Neuronal stem cell (in vitro differentiated cells): Measurements from ENCODE around the gene EPGN. TPM values are rescaled to one million over a fixed set of nuclear protein-coding genes. Genes with fewer than 3 reads are reported as not detected.

Source experiments
- DNase-seq: peaks from one replicate; pipeline ENCODE4 v3.0.0-alpha.2; 2013; ENCODE audit warnings: low spot score
- H2AFZ ChIP-seq: one replicate; pipeline ENCODE4 v1.6.1; 2013; ENCODE audit warnings: mild to moderate bottlenecking, low read length, inconsistent platforms
- H2AK5ac ChIP-seq: 2 replicates; pipeline ENCODE4 v1.6.1; 2013; ENCODE audit warnings: low read depth, mild to moderate bottlenecking, inconsistent platforms, low read length, moderate library complexity, mixed read lengths
- H2BK120ac ChIP-seq: 2 replicates; pipeline ENCODE4 v1.6.1; 2013; ENCODE audit warnings: low read depth, mild to moderate bottlenecking, inconsistent platforms, low read length, moderate library complexity, mixed read lengths
- H2BK12ac ChIP-seq: one replicate; pipeline ENCODE4 v1.6.1; 2013; ENCODE audit warnings: low read length, inconsistent platforms
- H2BK15ac ChIP-seq: 2 replicates; pipeline ENCODE4 v1.6.1; 2013; ENCODE audit warnings: mild to moderate bottlenecking, low read length, inconsistent platforms, mixed read lengths
- H2BK5ac ChIP-seq: one replicate; pipeline ENCODE4 v1.6.1; 2013; ENCODE audit warnings: inconsistent platforms, mild to moderate bottlenecking, low read length, moderate library complexity
- H3K14ac ChIP-seq: one replicate; pipeline ENCODE4 v1.6.1; 2013; ENCODE audit warnings: low read length, inconsistent platforms
- H3K18ac ChIP-seq: 2 replicates; pipeline ENCODE4 v1.6.1; 2013; ENCODE audit warnings: low read length, inconsistent platforms
- H3K23ac ChIP-seq: 2 replicates; pipeline ENCODE4 v1.6.1; 2013; ENCODE audit warnings: low read depth, mild to moderate bottlenecking, mixed read lengths, low read length, inconsistent platforms; ENCODE audit not compliant: poor library complexity
- H3K27ac ChIP-seq: replicated peaks from 3 replicates; pipeline ENCODE4 v1.5.1; 2013; ENCODE audit warnings: low read length, inconsistent platforms
- H3K27me3 ChIP-seq, 3 experiments: 2 replicates each; pipeline ENCODE4 v1.6.1; 2013; ENCODE audit warnings: low read length in 3 of 3, mild to moderate bottlenecking in 2 of 3, inconsistent platforms in 1 of 3, low read depth in 1 of 3, mixed read lengths in 1 of 3, moderate library complexity in 1 of 3; ENCODE audit not compliant: control insufficient read depth in 3 of 3, insufficient read depth in 3 of 3
- H3K36me3 ChIP-seq, 2 donors: replicated peaks in 1 of 2; 2 replicates each; pipeline ENCODE4 v1.6.1; 2013; ENCODE audit warnings: low read length in 2 of 2; ENCODE audit not compliant: control insufficient read depth in 2 of 2, insufficient read depth in 2 of 2
- H3K4ac ChIP-seq: 2 replicates; pipeline ENCODE4 v1.6.1; 2013; ENCODE audit warnings: inconsistent platforms, mild to moderate bottlenecking, low read length, moderate library complexity
- H3K4me1 ChIP-seq, 2 donors: 1 replicate in 1 of 2; 2 replicates in 1 of 2; pipeline ENCODE4 v1.6.1; 2013; ENCODE audit warnings: low read length in 2 of 2, low read depth in 1 of 2; ENCODE audit not compliant: control insufficient read depth in 2 of 2, insufficient read depth in 1 of 2
- H3K4me2 ChIP-seq: one replicate; pipeline ENCODE4 v1.6.1; 2013; ENCODE audit warnings: mild to moderate bottlenecking, low read length, inconsistent platforms; ENCODE audit not compliant: insufficient read depth, poor library complexity, severe bottlenecking
- H3K4me3 ChIP-seq, 2 donors: 2 replicates each; pipeline ENCODE4 v1.5.1; 2013; ENCODE audit warnings: low read length in 2 of 2, mild to moderate bottlenecking in 2 of 2, inconsistent platforms in 1 of 2, moderate library complexity in 1 of 2
- H3K79me1 ChIP-seq: one replicate; pipeline ENCODE4 v1.6.1; 2013; ENCODE audit warnings: low read depth, mild to moderate bottlenecking, inconsistent platforms, low read length, moderate library complexity
- H3K9ac ChIP-seq: one replicate; pipeline ENCODE4 v1.6.1; 2013; ENCODE audit warnings: mild to moderate bottlenecking, low read depth, low read length, inconsistent platforms; ENCODE audit not compliant: poor library complexity
- H3K9me3 ChIP-seq, 2 donors: replicated peaks in 1 of 2; 2 replicates each; pipeline versions ENCODE3 to v1.6.1; 2013; ENCODE audit warnings: low read length in 2 of 2, mild to moderate bottlenecking in 2 of 2, inconsistent platforms in 1 of 2, low read depth in 1 of 2, mixed read lengths in 1 of 2, moderate library complexity in 1 of 2; ENCODE audit not compliant: control insufficient read depth in 2 of 2, insufficient read depth in 1 of 2
- H4K8ac ChIP-seq: one replicate; pipeline ENCODE4 v1.6.1; 2013; ENCODE audit warnings: low read depth, mild to moderate bottlenecking, inconsistent platforms, low read length, moderate library complexity
- H4K91ac ChIP-seq: one replicate; pipeline ENCODE4 v1.6.1; 2013; ENCODE audit warnings: low read length, low read depth, mild to moderate bottlenecking, inconsistent platforms; ENCODE audit not compliant: poor library complexity
- WGBS, 2 donors: extraction: QIAGEN DNeasy Blood & Tissue Kit; methylation state at CpG; one replicate each; pipeline ENCODE4 v1.1.7; 2013; ENCODE audit warnings: missing lambda C conversion rate in 2 of 2, mixed read lengths in 1 of 2; ENCODE audit not compliant: insufficient read length in 2 of 2, insufficient replicate concordance in 1 of 2; ENCODE audit errors: extremely low coverage in 2 of 2; 5-methylcytosine and 5-hydroxymethylcytosine counted together
- polyA plus RNA-seq, 2 experiments: library from polyadenylated mRNA; stranded (reverse); fragments of 200-250 nt; gene quantifications; one replicate each; pipeline ENCODE4 v1.2.3, GENCODE V29; 2013

The EPGN gene
- polyA plus RNA-seq (2013, experiment 1 of 2) = not detected
- not detected for polyA plus RNA-seq (2013, experiment 2 of 2)

- no CpG with 5 or more reads among the region's 5 CpGs for WGBS, 2 donors
- Histone ChIP-seq H4K91ac (no peak within 1 kb of the TSS), H3K9ac (no peak within 1 kb of the TSS), H2BK15ac (no peak within 1 kb of the TSS), H2BK12ac (no peak within 1 kb of the TSS), H2BK120ac (no peak within 1 kb of the TSS), H3K4ac (no peak within 1 kb of the TSS), H3K36me3 (no peaks in the 10 kb centered on the region), H2AK5ac (no peak within 1 kb of the TSS), H2BK5ac (no peak within 1 kb of the TSS), H3K27me3 (no peaks in the 10 kb centered on the region), H4K8ac (no peak within 1 kb of the TSS), H3K27ac (no peak within 1 kb of the TSS), H3K23ac (no peak within 1 kb of the TSS), H3K18ac (no peak within 1 kb of the TSS), H3K4me1 (no peaks in the 10 kb centered on the region), H2AFZ (no peak within 1 kb of the TSS), H3K4me2 (no peak within 1 kb of the TSS), H3K79me1 (no peaks in the 10 kb centered on the region), H3K4me3 (no peak within 1 kb of the TSS), H3K14ac (no peak within 1 kb of the TSS), H3K9me3 (no peaks in the 10 kb centered on the region)
- DNase-seq = no peak
These were observed at the start of gene EPGN for GRCh38 chr4:74308215-74308614. EPGN (plus strand) TSS chr4:74308470; CDS start chr4:74308534, 64 bp downstream.

DNA sequence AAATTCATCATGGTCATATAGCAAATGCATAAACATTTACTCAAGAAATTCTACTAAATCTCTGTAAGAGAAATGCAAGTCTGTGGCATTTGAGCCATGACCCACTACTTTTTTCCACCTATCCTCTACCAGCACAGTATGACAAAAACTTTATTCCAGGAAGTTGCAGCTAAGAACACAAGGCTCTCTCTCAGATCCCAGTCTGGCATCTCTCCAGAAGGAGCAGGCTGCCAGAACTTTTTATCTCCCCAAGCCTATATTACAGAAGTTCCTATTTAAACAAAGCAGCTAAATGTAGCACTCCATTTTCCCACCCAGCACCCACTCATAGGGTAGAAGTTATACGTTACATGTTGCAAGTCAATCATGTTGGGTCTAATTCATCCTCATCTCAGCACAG is 49.3 kb upstream of the EPGN start:
- Histone ChIP-seq H3K4me2 (no peak overlapping the region), H3K27ac (no peak overlapping the region), H2AK5ac (no peak overlapping the region), H3K4me3 (no peak overlapping the region), H4K91ac (no peak overlapping the region), H3K36me3 (no peaks in the 10 kb centered on the region), H3K4ac (no peak overlapping the region), H2BK12ac (no peak overlapping the region), H3K18ac (no peak overlapping the region), H4K8ac (no peak overlapping the region), H2BK120ac (no peak overlapping the region), H3K79me1 (no peaks in the 10 kb centered on the region), H2AFZ (no peak overlapping the region), H3K4me1 (no peaks in the 10 kb centered on the region), H3K9me3 (no peaks in the 10 kb centered on the region), H2BK5ac (no peak overlapping the region), H3K23ac (no peak overlapping the region), H2BK15ac (no peak overlapping the region), H3K9ac (no peak overlapping the region), H3K14ac (no peak overlapping the region), H3K27me3 (no peaks in the 10 kb centered on the region)
- DNase-seq = no peak
- WGBS, 2 donors = no CpG with 5 or more reads among the region's 1 CpG

- Histone ChIP-seq H3K4me1 (no peaks in the 10 kb centered on the region), H3K23ac (no peak overlapping the region), H2BK5ac (no peak overlapping the region), H3K27ac (no peak overlapping the region), H2BK15ac (no peak overlapping the region), H2AFZ (no peak overlapping the region), H2BK120ac (no peak overlapping the region), H3K4me3 (no peak overlapping the region), H4K91ac (no peak overlapping the region), H3K4ac (no peak overlapping the region), H3K9me3 (no peaks in the 10 kb centered on the region), H3K9ac (no peak overlapping the region), H2BK12ac (no peak overlapping the region), H3K18ac (no peak overlapping the region), H3K14ac (no peak overlapping the region), H3K27me3 (no peaks in the 10 kb centered on the region), H3K4me2 (no peak overlapping the region), H3K79me1 (no peaks in the 10 kb centered on the region), H2AK5ac (no peak overlapping the region), H4K8ac (no peak overlapping the region), H3K36me3 (no peaks in the 10 kb centered on the region)
- DNase-seq = no peak
- no CpG with 5 or more reads among the region's 1 CpG for WGBS, 2 donors
These were observed 48.2 kb upstream of the EPGN start for GRCh38 chr4:74260036-74260435.

GRCh38 chr4:74262522-74262921 is 45.7 kb upstream of the EPGN start:
- no peaks in the 10 kb centered on the region for H3K36me3 ChIP-seq
- no peak overlapping the region for H3K27ac ChIP-seq
- H3K4ac ChIP-seq = no peak overlapping the region
- no peak overlapping the region for H3K23ac ChIP-seq
- H4K91ac ChIP-seq = no peak overlapping the region
- no peaks in the 10 kb centered on the region for H3K27me3 ChIP-seq
- no peaks in the 10 kb centered on the region for H3K4me1 ChIP-seq
- no peak overlapping the region for H3K4me3 ChIP-seq
- H2BK15ac ChIP-seq = no peak overlapping the region
- H3K14ac ChIP-seq = no peak overlapping the region
- no peaks in the 10 kb centered on the region for H3K9me3 ChIP-seq
- H3K79me1 ChIP-seq = no peaks in the 10 kb centered on the region
- H2BK120ac ChIP-seq = no peak overlapping the region
- H3K18ac ChIP-seq = no peak overlapping the region
- no peak overlapping the region for H2BK12ac ChIP-seq
- no peak overlapping the region for H3K9ac ChIP-seq
- no peak overlapping the region for H3K4me2 ChIP-seq
- no peak overlapping the region for H2AK5ac ChIP-seq
- DNase-seq = no peak
- no peak overlapping the region for H4K8ac ChIP-seq
- no peak overlapping the region for H2BK5ac ChIP-seq
- H2AFZ ChIP-seq = no peak overlapping the region
